GM23338 (cell line): ENCODE data around the gene MYADM. TPM values are rescaled to one million over a fixed set of nuclear protein-coding genes. Genes with fewer than 3 reads are reported as not detected.

Experiments
- ATAC-seq: fragments of 200-7000 bp; cut with Tn5 transposase; 3 replicates; pipeline ENCODE4 v1.9.1; 2020
- DNase-seq: peaks from one replicate; pipeline ENCODE4 v3.0.0-alpha.2; 2015; ENCODE audit warnings: low spot score
- H2AFZ ChIP-seq: fragments of 200-600 bp; sonication (generic); 2 replicates; pipeline ENCODE4 v1.8.0; 2016; ENCODE audit warnings: antibody characterized with exemption, mild to moderate bottlenecking, moderate library complexity
- H3F3A ChIP-seq: fragments of 200-600 bp; sonication (generic); replicated peaks from 2 replicates; pipeline ENCODE4 v1.8.0; 2017; ENCODE audit warnings: antibody characterized with exemption, mixed run types, low read depth
- H3K27ac ChIP-seq: fragments of 200-600 bp; sonication (generic); 2 replicates; pipeline ENCODE4 v1.6.1; 2016; ENCODE audit warnings: low read depth
- H3K27me3 ChIP-seq: fragments of 200-600 bp; sonication (generic); 2 replicates; pipeline ENCODE4 v1.8.0; 2016; ENCODE audit warnings: mild to moderate bottlenecking, mixed run types, moderate library complexity; ENCODE audit not compliant: insufficient read depth
- H3K36me3 ChIP-seq: fragments of 200-600 bp; sonication (generic); 2 replicates; pipeline ENCODE4 v1.8.0; 2016; ENCODE audit warnings: mild to moderate bottlenecking; ENCODE audit not compliant: insufficient read depth
- H3K4me1 ChIP-seq: fragments of 200-600 bp; sonication (generic); 2 replicates; pipeline ENCODE4 v1.8.0; 2016; ENCODE audit warnings: mild to moderate bottlenecking, moderate library complexity; ENCODE audit not compliant: insufficient read depth
- H3K4me2 ChIP-seq: fragments of 200-600 bp; sonication (generic); 2 replicates; pipeline ENCODE4 v1.7.1; 2017; ENCODE audit warnings: mixed run types
- H3K4me3 ChIP-seq: fragments of 200-600 bp; sonication (generic); 2 replicates; pipeline ENCODE4 v1.6.1; 2016; ENCODE audit warnings: mixed run types
- H3K79me2 ChIP-seq: fragments of 200-600 bp; sonication (generic); replicated peaks from 2 replicates; pipeline ENCODE4 v1.8.0; 2017; ENCODE audit warnings: mild to moderate bottlenecking; ENCODE audit not compliant: insufficient read depth
- H3K9me2 ChIP-seq: fragments of 200-600 bp; sonication (generic); 2 replicates; pipeline ENCODE4 v1.8.0; 2017; ENCODE audit not compliant: insufficient read depth
- H4K20me1 ChIP-seq: fragments of 200-600 bp; sonication (generic); replicated peaks from 2 replicates; pipeline ENCODE4 v1.8.0; 2017; ENCODE audit warnings: mild to moderate bottlenecking; ENCODE audit not compliant: insufficient read depth
- H3K27ac Mint-ChIP-seq: 2 replicates; pipeline ENCODE4 v1.8.0; 2020; ENCODE audit warnings: inconsistent platforms, mild to moderate bottlenecking, moderate library complexity, mixed read lengths
- H3K27me3 Mint-ChIP-seq: 3 replicates; pipeline ENCODE4 v1.8.0; 2022; ENCODE audit warnings: low read depth, mild to moderate bottlenecking, moderate library complexity, mixed read lengths, inconsistent platforms; ENCODE audit not compliant: insufficient read depth, poor library complexity
- H3K36me3 Mint-ChIP-seq: 3 replicates; pipeline ENCODE4 v1.8.0; 2021; ENCODE audit warnings: low read depth, mild to moderate bottlenecking, inconsistent platforms, moderate library complexity, mixed read lengths
- H3K4me1 Mint-ChIP-seq: 3 replicates; pipeline ENCODE4 v1.8.0; 2020; ENCODE audit warnings: mild to moderate bottlenecking, inconsistent platforms, mixed read lengths
- H3K4me3 Mint-ChIP-seq: 3 replicates; pipeline ENCODE4 v1.8.0; 2021; ENCODE audit warnings: moderate library complexity, mild to moderate bottlenecking, inconsistent platforms, mixed read lengths
- H3K9me3 Mint-ChIP-seq: 3 replicates; pipeline ENCODE4 v1.8.0; 2020; ENCODE audit warnings: moderate library complexity, mild to moderate bottlenecking, inconsistent platforms, mixed read lengths
- CREB1 ChIP-seq: fragments of 250-450 bp; sonication (Bioruptor Pico); IDR thresholded peaks from 2 replicates; pipeline ENCODE4 v1.5.0; 2020; ENCODE audit warnings: low read depth, mild to moderate bottlenecking, moderate library complexity
- CTCF ChIP-seq, 2 experiments: fragments of 200-600 bp in 1 of 2; sonication (generic) in 1 of 2; conservative IDR thresholded peaks; 2 replicates each; pipeline versions ENCODE4 v1.5.1 to v1.6.1; 2016 to 2017; ENCODE audit warnings: antibody characterized with exemption in 2 of 2, low read depth in 2 of 2, mild to moderate bottlenecking in 2 of 2, moderate library complexity in 1 of 2
- ETS1 ChIP-seq: IDR thresholded peaks from 2 replicates; pipeline ENCODE4 v1.6.1; 2016; ENCODE audit warnings: antibody characterized with exemption
- EZH2 ChIP-seq: fragments of 200-600 bp; sonication (generic); IDR thresholded peaks from one replicate; pipeline ENCODE4 v1.8.0; 2017; ENCODE audit warnings: antibody characterized with exemption, mild to moderate bottlenecking, low read depth; ENCODE audit not compliant: unreplicated experiment
- EZH2phosphoT487 ChIP-seq: fragments of 200-600 bp; sonication (generic); IDR thresholded peaks from one replicate; pipeline ENCODE4 v1.8.1; 2018; ENCODE audit warnings: antibody characterized with exemption; ENCODE audit not compliant: unreplicated experiment
- JUNB ChIP-seq: IDR thresholded peaks from one replicate; pipeline ENCODE4 v1.6.1; 2016; ENCODE audit warnings: antibody characterized with exemption; ENCODE audit not compliant: unreplicated experiment
- NANOG ChIP-seq: IDR thresholded peaks from 2 replicates; pipeline ENCODE4 v1.6.1; 2016; ENCODE audit warnings: antibody characterized with exemption, borderline replicate concordance
- POLR2AphosphoS5 ChIP-seq: IDR thresholded peaks from 2 replicates; pipeline ENCODE4 v1.6.1; 2016; ENCODE audit warnings: antibody characterized with exemption, low read depth
- REST ChIP-seq: IDR thresholded peaks from one replicate; pipeline ENCODE4 v1.6.1; 2018; ENCODE audit warnings: antibody characterized with exemption; ENCODE audit not compliant: unreplicated experiment
- STAT1 ChIP-seq: IDR thresholded peaks from one replicate; pipeline ENCODE4 v1.6.1; 2016; ENCODE audit warnings: antibody characterized with exemption; ENCODE audit not compliant: unreplicated experiment
- ZNF114 ChIP-seq: fragments of 250-450 bp; sonication (Bioruptor Pico); IDR thresholded peaks from 2 replicates; pipeline ENCODE4 v1.5.0; 2020; ENCODE audit warnings: mild to moderate bottlenecking, moderate library complexity
- ZNF331 ChIP-seq: fragments of 250-450 bp; sonication (Bioruptor Pico); IDR thresholded peaks from 2 replicates; pipeline ENCODE4 v1.5.0; 2020; ENCODE audit warnings: low read depth, mild to moderate bottlenecking, moderate library complexity
- ZNF462 ChIP-seq: fragments of 250-450 bp; sonication (Bioruptor Pico); IDR thresholded peaks from 2 replicates; pipeline ENCODE4 v1.5.0; 2020; ENCODE audit warnings: mild to moderate bottlenecking, moderate library complexity
- polyA plus RNA-seq: library from polyadenylated mRNA; unstranded; fragments of >200 nt; fragmentation: Nextera tagmentation; extraction: Ambion mirVana; gene quantifications from 2 replicates; pipeline ENCODE4 v1.2.1, GENCODE V29; 2016
- total RNA-seq: library from RNA; depleted of rRNA; stranded (reverse); fragments of >200 nt; shearing (Covaris generic); gene quantifications from 2 replicates; pipeline ENCODE4 v1.2.3, GENCODE V29; 2014

MYADM gene
- total and polyA plus RNA-seq, 2 experiments from 2014 or later, result 49.9 to 57.1 TPM

- TF ChIP-seq STAT1, result no peak
Measured at GRCh38 chr19:53847555-53847954, 20.1 kb upstream of the MYADM start (continued).

- Histone ChIP-seq H3F3A (no peaks in the 10 kb centered on the region), H4K20me1 (no peaks in the 10 kb centered on the region), H3K4me3 (no peak overlapping the region), H3K36me3 (no peaks in the 10 kb centered on the region; the same call in 1 of the 2 replicates), H3K27me3 (no peaks in the 10 kb centered on the region), H3K4me2 (no peak overlapping the region), H3K4me1 (peaks cover 3% of the 10 kb centered on the region; the same call in 1 of the 2 replicates), H3K9me2 (no peaks in the 10 kb centered on the region), H3K79me2 (no peaks in the 10 kb centered on the region), H2AFZ (0 out of 2 replicates have a peak overlapping the region, but pooled peaks have one; percentile 18), H3K27ac (no peak overlapping the region)
- H3K4me3 Mint-ChIP-seq, result no peak overlapping the region; the same call in 2 of the 3 replicates
- no peaks in the 10 kb centered on the region for H3K9me3 Mint-ChIP-seq
- ATAC-seq (no peak), DNase-seq (no peak)
- no peak overlapping the region for H3K27ac Mint-ChIP-seq
- H3K36me3 Mint-ChIP-seq, result no peaks in the 10 kb centered on the region
- peaks cover 10% of the 10 kb centered on the region for H3K27me3 Mint-ChIP-seq
- peaks cover 2% of the 10 kb centered on the region; the same call in 2 of the 3 replicates for H3K4me1 Mint-ChIP-seq
- no peak for TF ChIP-seq STAT1
- no peak for TF ChIP-seq CTCF (conservative IDR thresholded peaks at IDR 0.05; ENCODE audit: low read depth in 2 of 2)
- TF ChIP-seq EZH2phosphoT487, result no peak
- TF ChIP-seq POLR2AphosphoS5, result no peak
- no peak for TF ChIP-seq REST
- no peak for TF ChIP-seq ZNF331
- no peak for TF ChIP-seq CREB1
- TF ChIP-seq JUNB, result no peak
- no peak for TF ChIP-seq ETS1
- no peak for TF ChIP-seq ZNF462 (CRISPR knock-in tag)
- TF ChIP-seq NANOG, result no peak
- TF ChIP-seq ZNF114 (CRISPR knock-in tag), result no peak
- TF ChIP-seq EZH2, result no peak
Measured at GRCh38 chr19:53849237-53849676, 18.4 kb upstream of the MYADM start.
